ENCODE results near the gene CSGALNACT2.
"Not testable (repeated sequence)": the region's sequence is repeated elsewhere in the genome, so short reads cannot be mapped to it uniquely, and the experiment has no call there.

CSGALNACT2 gene

DNA sequence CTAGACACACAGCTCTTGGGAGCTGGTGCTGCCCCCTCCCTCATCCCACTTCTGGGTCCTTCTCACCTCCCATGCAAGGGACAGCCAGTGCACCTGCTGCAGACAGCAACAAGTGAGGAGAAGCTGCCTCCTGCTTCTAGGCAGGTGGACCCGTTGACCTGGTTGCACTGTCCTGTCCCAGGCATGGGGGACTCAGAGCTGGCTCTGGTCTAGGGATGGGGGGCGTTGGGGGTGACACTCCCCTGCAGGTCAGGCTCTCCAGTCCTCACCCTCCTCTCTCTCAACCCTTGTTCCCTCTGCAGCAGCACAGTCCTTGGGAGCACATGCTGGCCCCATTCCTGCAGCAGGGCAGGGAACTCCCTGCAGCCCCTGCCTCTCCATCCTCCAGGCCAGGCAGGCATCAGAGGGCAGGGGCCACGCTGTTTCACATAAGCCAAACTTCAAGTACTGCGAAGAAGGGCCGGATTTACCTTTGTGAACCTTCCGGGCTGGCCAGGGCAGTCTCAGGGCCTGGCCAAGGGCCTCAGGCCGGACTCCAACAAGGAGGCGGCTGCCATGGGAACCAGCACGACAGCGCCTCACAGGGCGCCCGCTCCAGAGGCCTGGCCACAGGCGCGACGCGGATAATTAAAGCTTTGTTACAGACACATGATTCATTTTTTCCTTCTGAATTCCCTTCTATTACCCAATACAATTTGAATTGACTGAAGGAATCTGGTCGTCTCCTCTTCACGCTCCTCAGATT is 80.1 kb downstream of the CSGALNACT2 start:
- DNase-seq: no peak

- no peak for DNase-seq
Measured at GRCh38 chr10:43218951-43219837, 80.9 kb downstream of the CSGALNACT2 start.

GRCh38 chr10:43219848-43220247 is 81.6 kb downstream of the CSGALNACT2 start:
- DNase-seq: no peak

DNA sequence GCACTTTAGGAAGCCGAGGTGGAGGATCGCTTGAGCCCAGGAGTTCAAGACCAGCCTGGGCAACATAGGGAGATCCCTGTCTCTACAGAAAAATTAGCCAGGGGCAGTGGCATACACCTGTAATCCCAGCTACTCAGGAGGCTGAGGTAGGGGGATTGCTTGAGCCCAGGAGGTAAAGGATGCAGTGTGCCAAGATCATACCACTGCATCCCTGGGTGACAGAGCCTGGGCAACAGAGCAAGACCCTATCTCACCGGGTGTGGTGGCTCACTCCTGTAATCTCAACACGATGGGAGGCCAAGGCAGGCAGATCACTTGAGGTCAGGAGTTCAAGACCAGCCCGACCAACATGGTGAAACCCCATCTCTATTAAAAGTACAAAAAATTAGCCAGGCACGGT is 82.0 kb downstream of the CSGALNACT2 start:
- DNase-seq: not testable (repeated sequence)

GRCh38 chr10:43220657-43221418 is 82.6 kb downstream of the CSGALNACT2 start:
- DNase-seq: no peak

GRCh38 chr10:43221419-43222209 is 83.4 kb downstream of the CSGALNACT2 start:
- no peak for DNase-seq

DNA sequence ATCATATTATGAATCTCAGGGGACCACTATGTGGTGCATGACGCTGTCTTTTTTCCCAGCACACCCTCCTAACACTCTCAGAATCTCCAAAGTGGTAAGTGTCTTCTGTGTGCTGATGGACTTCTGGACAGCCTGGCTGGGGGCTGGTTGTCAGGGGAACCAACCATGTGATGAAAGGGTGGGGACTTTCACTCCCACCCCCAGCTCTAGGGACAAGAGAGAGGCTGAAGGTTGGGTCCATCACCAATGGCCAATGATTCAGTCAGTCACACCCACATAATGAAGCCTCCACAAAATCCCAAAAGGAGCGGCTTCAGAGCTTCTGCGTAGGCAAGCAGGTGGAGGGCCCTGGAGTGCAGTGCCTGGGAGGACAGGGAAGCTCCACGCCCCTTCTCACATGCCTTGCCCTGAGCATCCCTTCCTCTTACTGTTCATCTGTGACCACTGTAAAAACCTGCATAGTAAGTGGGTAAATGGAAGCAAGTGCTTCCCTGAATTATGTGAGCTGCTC is 84.0 kb downstream of the CSGALNACT2 start:
- DNase-seq: no peak

- DNase-seq: no peak
Measured at GRCh38 chr10:43223056-43223455, 84.8 kb downstream of the CSGALNACT2 start.

- no peak for DNase-seq
Measured at GRCh38 chr10:43224321-43224720, 86.1 kb downstream of the CSGALNACT2 start.

GRCh38 chr10:43225004-43225786 is 87.0 kb downstream of the CSGALNACT2 start:
- DNase-seq: no peak

DNA sequence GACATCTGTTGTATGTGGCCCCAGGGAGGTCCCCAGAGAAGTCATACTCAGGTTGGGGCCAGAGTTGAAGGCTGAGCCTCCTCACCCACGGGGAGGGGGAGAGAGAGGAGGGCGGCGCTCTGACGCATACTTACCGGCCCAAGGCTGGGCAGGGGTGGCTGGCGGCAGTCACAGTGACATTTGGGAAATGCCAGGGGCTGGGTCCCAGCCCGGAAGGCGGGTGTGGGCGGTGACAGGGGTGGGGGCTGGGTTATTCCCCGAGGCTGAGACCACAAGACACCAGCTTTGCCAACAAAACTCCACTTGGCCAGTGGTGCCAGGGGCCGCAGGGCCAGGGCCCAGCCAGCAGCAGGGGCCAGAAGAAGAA is 87.5 kb downstream of the CSGALNACT2 start:
- DNase-seq: peak; percentile 17

GRCh38 chr10:43226441-43226840 is 88.2 kb downstream of the CSGALNACT2 start:
- no peak for DNase-seq

DNA sequence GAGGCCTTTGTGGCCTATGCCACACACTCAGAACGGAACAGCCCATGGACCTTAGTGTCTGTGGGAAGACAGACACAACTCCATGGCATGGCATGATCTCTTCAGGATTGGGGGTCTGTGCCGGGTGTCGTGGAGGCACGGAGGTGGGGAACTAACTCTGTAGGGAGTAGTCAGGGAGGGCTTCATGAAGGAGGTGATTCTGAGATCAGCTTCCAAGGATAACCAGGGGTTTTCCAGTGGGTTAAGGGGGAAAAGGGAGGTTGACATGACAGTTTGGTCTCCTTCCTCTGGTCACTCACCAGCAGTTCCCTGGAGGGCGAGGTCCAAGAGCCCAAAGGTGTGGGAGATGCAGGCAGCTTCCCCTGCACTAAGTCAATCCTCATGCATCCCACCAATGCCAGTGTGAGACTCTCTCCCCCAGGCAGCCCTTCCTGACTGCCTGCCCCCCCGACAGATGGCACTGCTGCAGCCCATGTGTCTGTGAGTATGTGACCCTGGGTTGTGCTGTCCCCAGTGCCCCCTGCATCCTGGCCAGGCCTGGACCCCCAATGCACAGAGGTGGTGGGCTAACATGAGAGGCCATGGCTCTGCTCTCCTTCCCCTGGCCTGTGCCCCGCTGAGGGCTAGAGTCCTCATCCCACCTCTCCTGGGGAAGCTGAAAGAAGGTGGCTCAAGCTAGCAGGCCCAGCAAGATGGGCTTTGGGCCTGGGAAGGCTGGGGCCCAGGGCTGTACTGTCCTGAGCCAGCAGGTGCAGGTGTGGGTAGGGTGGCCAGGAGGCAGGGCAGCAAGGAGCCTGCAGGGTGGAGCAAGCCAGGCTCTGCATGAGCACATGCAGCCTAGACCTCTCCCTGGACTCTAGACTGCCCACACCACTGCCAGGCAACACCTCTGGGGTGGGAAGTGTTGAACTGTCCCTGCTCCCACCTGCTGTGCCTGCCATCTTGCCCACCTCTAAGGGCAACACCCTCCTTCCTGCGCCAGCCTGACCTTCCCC is 88.9 kb downstream of the CSGALNACT2 start:
- DNase-seq: no peak

GRCh38 chr10:43227911-43228782 is 89.9 kb downstream of the CSGALNACT2 start:
- DNase-seq: no peak

DNA sequence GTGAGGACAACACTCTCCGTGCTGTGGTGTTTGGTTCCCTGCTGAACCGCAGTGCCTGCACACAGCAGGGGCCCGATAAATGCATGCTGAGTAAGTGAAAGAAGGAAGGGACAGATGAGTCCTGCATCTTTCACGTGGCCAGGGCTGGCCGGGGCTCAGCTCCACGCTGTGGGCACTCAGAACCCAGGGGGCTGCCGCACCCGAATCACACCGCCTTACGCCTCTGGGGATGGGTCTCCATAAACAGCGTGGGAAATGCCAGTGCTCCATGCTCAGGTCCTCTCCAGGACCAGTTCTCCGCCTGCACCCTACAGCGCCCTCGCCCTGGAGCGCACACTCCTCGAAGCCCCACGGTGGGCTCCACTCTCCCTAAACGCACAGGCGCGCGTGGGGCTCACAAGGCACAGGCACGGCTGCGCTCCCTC is 90.5 kb downstream of the CSGALNACT2 start:
- DNase-seq: no peak

DNA sequence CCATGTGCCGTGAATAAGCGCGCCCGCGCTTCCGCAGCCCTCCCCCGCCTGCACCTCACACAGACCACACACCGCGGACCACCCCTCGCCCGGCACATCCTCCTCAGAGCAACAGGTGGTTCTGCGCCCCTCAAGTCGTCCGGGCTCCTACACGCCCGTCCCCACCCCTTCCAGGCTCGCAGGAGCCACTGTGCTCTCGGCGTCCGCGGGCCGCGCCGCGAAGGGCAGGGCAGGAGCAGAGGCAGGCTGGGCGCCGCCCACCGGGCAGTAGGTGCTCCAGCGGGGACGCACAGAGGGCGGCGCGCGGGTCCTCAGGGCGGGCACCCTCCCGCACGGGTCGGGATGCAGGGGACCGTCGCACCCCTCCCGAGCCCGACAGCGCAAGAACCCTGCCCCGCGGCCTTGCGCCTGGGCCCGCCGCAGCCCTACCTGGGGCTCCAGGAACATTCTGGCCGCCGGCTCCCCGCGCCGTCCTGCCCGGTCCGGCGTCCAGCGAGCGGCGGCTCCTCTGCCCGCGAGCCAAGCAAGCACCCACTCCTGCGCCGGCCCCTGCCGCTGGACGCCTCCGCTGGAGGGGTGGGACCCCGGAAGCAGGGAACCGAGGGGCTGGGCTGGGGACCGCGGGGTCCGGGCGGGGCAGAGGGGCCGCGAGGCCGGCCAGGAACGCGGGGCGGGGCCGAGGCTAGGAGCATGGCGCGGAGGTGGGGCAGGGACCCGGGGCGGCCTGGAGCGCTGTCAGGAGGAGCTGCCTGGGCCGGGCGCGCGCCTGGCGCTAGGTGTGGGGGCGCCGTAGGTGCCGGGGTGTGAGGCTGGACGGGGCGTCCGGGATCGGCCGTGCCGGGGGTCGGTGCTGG is 91.2 kb downstream of the CSGALNACT2 start:
- DNase-seq: peak; percentile 51

- no peak for DNase-seq
Measured at GRCh38 chr10:43230101-43230908, 92.1 kb downstream of the CSGALNACT2 start.
